Measurements from ENCODE around the gene KCNIP2.

KCNIP2 gene

DNA sequence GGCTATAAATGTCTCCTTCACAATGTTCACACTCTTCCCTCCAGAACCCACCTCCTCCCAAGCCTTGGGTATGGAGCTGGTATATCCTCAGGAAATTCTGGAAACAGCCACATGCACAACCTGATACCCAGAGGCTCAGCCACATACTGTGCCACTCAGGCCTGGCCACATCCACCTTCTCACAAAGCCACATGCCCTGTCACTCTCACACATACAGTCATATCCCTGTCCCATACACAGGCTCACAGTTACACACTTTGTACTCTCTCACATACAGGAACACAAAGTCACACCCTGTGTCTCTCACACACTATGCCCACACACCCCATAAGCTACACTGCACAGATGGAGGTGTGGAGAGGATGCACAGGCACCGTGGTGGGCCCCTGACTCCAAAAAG, 10.1 kb downstream of the KCNIP2 start:
- Mint-ChIP-seq H3K4me3 (peak overlapping the region; percentile 45 to 51 (median 48)), H3K27me3 (ENCODE audit: low read depth) (peaks cover 5% of the 10 kb centered on the region)

DNA sequence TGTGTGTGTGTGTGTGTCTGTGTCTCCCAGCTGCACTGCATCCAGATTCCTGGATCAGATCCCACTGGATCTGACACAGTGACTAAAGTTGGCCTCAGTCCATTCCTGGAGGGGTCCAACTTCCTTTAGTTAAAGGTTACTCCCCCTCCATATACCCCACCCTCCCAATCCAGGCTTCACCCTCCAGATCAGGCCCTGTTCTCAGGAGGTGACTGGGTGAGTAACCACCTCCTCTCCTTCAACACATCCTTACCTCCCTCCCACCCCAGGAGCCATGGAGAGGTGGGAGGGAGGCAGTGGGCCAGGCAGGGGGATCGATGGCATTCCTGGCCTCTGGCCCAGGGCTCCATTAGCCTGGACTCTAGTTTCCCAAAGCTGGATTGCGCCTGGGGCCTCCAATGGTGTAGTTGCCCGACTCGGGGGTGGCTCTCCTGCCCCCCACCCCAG, 11.3 kb downstream of the KCNIP2 start:
- H3K27ac Mint-ChIP-seq: peak overlapping the region; percentile 94 to 98 (median 97)
- no peaks in the 10 kb centered on the region for H3K9me3 Mint-ChIP-seq
- H3K27me3 Mint-ChIP-seq (ENCODE audit: low read depth): no peaks in the 10 kb centered on the region

More for the DNA sequence above, 10.1 kb downstream of the KCNIP2 start:
- Mint-ChIP-seq H3K9me3 (no peaks in the 10 kb centered on the region), H3K4me1 (peaks cover 59% of the 10 kb centered on the region), H3K27ac (peak overlapping the region; percentile 31 to 94 (median 57)), H3K36me3 (ENCODE audit: low read depth) (no peaks in the 10 kb centered on the region)
- TF ChIP-seq, protein P1, sequence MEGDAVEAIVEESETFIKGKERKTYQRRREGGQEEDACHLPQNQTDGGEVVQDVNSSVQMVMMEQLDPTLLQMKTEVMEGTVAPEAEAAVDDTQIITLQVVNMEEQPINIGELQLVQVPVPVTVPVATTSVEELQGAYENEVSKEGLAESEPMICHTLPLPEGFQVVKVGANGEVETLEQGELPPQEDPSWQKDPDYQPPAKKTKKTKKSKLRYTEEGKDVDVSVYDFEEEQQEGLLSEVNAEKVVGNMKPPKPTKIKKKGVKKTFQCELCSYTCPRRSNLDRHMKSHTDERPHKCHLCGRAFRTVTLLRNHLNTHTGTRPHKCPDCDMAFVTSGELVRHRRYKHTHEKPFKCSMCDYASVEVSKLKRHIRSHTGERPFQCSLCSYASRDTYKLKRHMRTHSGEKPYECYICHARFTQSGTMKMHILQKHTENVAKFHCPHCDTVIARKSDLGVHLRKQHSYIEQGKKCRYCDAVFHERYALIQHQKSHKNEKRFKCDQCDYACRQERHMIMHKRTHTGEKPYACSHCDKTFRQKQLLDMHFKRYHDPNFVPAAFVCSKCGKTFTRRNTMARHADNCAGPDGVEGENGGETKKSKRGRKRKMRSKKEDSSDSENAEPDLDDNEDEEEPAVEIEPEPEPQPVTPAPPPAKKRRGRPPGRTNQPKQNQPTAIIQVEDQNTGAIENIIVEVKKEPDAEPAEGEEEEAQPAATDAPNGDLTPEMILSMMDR (IDR thresholded peaks at IDR 0.05; ENCODE audit: unreplicated experiment in 3 of 3): no peak

GRCh38 chr10:101831169-101831811, 12.3 kb downstream of the KCNIP2 start:
- H3K4me1 Mint-ChIP-seq: peaks cover 52% of the 10 kb centered on the region
- peak overlapping the region; percentile 94 to 98 (median 97) for H3K27ac Mint-ChIP-seq
- no peaks in the 10 kb centered on the region for H3K9me3 Mint-ChIP-seq
- no peaks in the 10 kb centered on the region for H3K27me3 Mint-ChIP-seq (ENCODE audit: low read depth)
- H3K4me3 Mint-ChIP-seq: peak overlapping the region; percentile 84 to 88 (median 84)
- TF ChIP-seq, protein P1 (IDR thresholded peaks at IDR 0.05; ENCODE audit: unreplicated experiment in 3 of 3): no peak
- peaks cover 5% of the 10 kb centered on the region for H3K36me3 Mint-ChIP-seq (ENCODE audit: low read depth)

More for the DNA sequence above, 11.3 kb downstream of the KCNIP2 start:
- Mint-ChIP-seq H3K4me3 (peak overlapping the region; percentile 65 to 88 (median 80)), H3K4me1 (peaks cover 52% of the 10 kb centered on the region), H3K36me3 (ENCODE audit: low read depth) (peaks cover 1% of the 10 kb centered on the region)
- TF ChIP-seq, protein P1 (IDR thresholded peaks at IDR 0.05; ENCODE audit: unreplicated experiment in 3 of 3): no peak

- H3K4me1 Mint-ChIP-seq: peaks cover 48% of the 10 kb centered on the region
- H3K9me3 Mint-ChIP-seq: no peaks in the 10 kb centered on the region
- peaks cover 5% of the 10 kb centered on the region for H3K36me3 Mint-ChIP-seq (ENCODE audit: low read depth)
- no peaks in the 10 kb centered on the region for H3K27me3 Mint-ChIP-seq (ENCODE audit: low read depth)
- peak overlapping the region; percentile 94 to 98 (median 97) for H3K27ac Mint-ChIP-seq
- TF ChIP-seq, protein P1 (IDR thresholded peaks at IDR 0.05; ENCODE audit: unreplicated experiment in 3 of 3): no peak
- H3K4me3 Mint-ChIP-seq: peak overlapping the region; percentile 84 to 88 (median 84)
Observed at GRCh38 chr10:101830322-101831168, 13.1 kb downstream of the KCNIP2 start.

- H3K36me3 Mint-ChIP-seq (ENCODE audit: low read depth): peaks cover 8% of the 10 kb centered on the region
- no peaks in the 10 kb centered on the region for H3K9me3 Mint-ChIP-seq
- peak overlapping the region; percentile 94 to 98 (median 97) for H3K27ac Mint-ChIP-seq
- peaks cover 41% of the 10 kb centered on the region for H3K4me1 Mint-ChIP-seq
- H3K4me3 Mint-ChIP-seq: peak overlapping the region; percentile 84 to 88 (median 84)
- H3K27me3 Mint-ChIP-seq (ENCODE audit: low read depth): no peaks in the 10 kb centered on the region
- TF ChIP-seq, protein P1 (IDR thresholded peaks at IDR 0.05; ENCODE audit: unreplicated experiment in 3 of 3): no peak
Observed at GRCh38 chr10:101829561-101830315, 13.9 kb downstream of the KCNIP2 start.
